Nephron (organoid): ENCODE results near the gene SEMA3C.

Experiments used
- H3K27ac Mint-ChIP-seq, 3 experiments: 2 replicates each; pipeline ENCODE4 v1.8.0; 2020; ENCODE audit warnings: mixed read lengths in 3 of 3, mild to moderate bottlenecking in 2 of 3, moderate library complexity in 1 of 3
- H3K27me3 Mint-ChIP-seq: 2 replicates; pipeline ENCODE4 v1.8.0; 2021; ENCODE audit warnings: low read depth, mild to moderate bottlenecking, moderate library complexity, mixed read lengths
- H3K36me3 Mint-ChIP-seq: 2 replicates; pipeline ENCODE4 v1.8.0; 2020; ENCODE audit warnings: low read depth, mixed read lengths
- H3K4me1 Mint-ChIP-seq: 2 replicates; pipeline ENCODE4 v1.8.0; 2020; ENCODE audit warnings: mixed read lengths
- H3K4me3 Mint-ChIP-seq, 3 experiments: 2 replicates each; pipeline ENCODE4 v1.8.0; 2020; ENCODE audit warnings: mild to moderate bottlenecking in 3 of 3, mixed read lengths in 3 of 3, moderate library complexity in 2 of 3
- H3K9me3 Mint-ChIP-seq: 2 replicates; pipeline ENCODE4 v1.8.0; 2020; ENCODE audit warnings: mixed read lengths
- TF ChIP-seq, protein P1 (sequence below), 3 experiments: fragments of 200-600 bp; sonication (generic); IDR thresholded peaks; one replicate each; pipeline ENCODE4 v1.5.0; 2021; ENCODE audit warnings: antibody characterized with exemption in 3 of 3; ENCODE audit not compliant: unreplicated experiment in 3 of 3

Gene SEMA3C

DNA sequence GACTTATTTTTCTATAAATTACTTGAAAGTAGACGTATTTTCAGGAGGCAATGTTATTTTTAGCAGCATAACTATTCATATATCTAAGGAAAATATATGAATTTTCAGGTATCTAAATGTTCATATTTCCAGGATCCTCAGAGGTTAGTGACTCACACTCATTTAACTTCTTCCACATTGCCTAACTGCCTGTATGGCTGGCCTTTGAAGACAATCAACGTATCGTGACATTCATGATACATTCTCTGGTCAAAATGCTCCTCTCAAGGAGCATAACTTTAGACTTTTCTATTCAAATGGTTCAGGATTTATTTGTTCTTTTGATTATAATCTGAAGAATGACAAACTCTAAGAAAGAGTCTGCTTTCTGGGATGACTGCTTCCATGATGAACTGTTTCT is 89.3 kb downstream of the SEMA3C start:
- Mint-ChIP-seq H3K36me3 (peaks cover 7% of the 10 kb centered on the region), H3K4me3 (no peak overlapping the region), H3K9me3 (no peaks in the 10 kb centered on the region), H3K4me1 (peaks cover 25% of the 10 kb centered on the region), H3K27ac (no peak overlapping the region), H3K27me3 (no peaks in the 10 kb centered on the region)
- TF ChIP-seq, protein P1, sequence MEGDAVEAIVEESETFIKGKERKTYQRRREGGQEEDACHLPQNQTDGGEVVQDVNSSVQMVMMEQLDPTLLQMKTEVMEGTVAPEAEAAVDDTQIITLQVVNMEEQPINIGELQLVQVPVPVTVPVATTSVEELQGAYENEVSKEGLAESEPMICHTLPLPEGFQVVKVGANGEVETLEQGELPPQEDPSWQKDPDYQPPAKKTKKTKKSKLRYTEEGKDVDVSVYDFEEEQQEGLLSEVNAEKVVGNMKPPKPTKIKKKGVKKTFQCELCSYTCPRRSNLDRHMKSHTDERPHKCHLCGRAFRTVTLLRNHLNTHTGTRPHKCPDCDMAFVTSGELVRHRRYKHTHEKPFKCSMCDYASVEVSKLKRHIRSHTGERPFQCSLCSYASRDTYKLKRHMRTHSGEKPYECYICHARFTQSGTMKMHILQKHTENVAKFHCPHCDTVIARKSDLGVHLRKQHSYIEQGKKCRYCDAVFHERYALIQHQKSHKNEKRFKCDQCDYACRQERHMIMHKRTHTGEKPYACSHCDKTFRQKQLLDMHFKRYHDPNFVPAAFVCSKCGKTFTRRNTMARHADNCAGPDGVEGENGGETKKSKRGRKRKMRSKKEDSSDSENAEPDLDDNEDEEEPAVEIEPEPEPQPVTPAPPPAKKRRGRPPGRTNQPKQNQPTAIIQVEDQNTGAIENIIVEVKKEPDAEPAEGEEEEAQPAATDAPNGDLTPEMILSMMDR (IDR thresholded peaks at IDR 0.05; ENCODE audit: unreplicated experiment in 3 of 3): no peak

DNA sequence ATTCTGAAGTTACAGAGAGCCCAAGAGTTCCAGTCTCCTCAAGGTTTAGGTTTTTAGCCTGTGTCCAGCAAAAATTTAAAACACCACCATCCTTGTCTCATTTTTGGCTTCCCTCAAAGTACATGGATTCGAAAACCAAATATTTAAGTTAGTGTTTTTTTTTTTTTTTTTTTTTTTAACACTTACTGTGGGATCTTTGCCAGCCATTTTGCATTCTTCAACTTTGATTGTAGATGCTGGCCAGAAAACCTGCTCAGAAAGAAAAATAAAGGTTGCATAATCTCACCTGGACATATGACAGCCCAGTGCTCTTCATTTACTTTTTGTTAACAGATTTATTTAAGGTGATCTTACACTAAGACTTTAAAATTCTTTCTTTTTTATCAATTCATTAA is 91.6 kb downstream of the SEMA3C start:
- Mint-ChIP-seq H3K36me3 (peaks cover 7% of the 10 kb centered on the region), H3K27ac (peak overlapping the region in 1 of 3 experiments; percentile 30), H3K4me1 (peaks cover 19% of the 10 kb centered on the region), H3K4me3 (no peak overlapping the region), H3K9me3 (no peaks in the 10 kb centered on the region), H3K27me3 (no peaks in the 10 kb centered on the region)
- TF ChIP-seq, protein P1 (IDR thresholded peaks at IDR 0.05; ENCODE audit: unreplicated experiment in 3 of 3): no peak

DNA sequence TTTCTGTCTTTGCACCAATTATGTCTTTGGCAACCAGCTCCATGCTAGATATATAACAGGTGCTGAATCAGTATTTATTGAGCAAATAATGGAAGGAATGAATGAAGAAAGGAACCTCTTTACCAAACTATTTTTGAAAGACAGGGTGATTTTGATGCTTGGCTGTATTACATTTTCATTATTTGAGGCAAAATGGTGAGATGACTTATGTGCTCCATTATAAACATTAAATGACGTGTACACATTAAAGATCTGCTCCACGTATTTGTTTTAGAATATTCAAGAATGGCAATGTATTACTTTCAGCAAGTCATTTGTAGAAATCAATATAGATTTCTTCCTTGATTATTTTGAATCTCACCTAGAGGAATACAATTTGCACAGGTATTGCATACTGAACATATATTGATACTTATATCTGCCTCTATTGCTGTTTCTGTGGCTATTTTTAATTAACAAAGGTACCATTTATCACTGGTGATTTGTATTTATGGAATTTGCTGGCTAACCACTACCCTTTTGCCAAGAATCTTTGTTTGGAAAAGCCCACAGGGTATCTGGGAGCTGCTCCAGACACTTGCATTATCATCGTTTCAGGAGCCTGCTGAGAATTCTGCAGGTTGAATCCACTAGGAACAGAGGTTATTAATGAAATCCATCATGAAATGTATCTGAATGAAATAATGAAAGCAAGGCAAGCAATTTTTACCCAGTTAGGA is 92.2 kb downstream of the SEMA3C start:
- H3K4me3 Mint-ChIP-seq: no peak overlapping the region
- TF ChIP-seq, protein P1 (IDR thresholded peaks at IDR 0.05; ENCODE audit: unreplicated experiment in 3 of 3): no peak
- peak overlapping the region in 2 of 3 experiments; percentile 30 to 45 for H3K27ac Mint-ChIP-seq
- H3K27me3 Mint-ChIP-seq: no peaks in the 10 kb centered on the region
- no peaks in the 10 kb centered on the region for H3K9me3 Mint-ChIP-seq
- peaks cover 17% of the 10 kb centered on the region for H3K4me1 Mint-ChIP-seq
- H3K36me3 Mint-ChIP-seq: peaks cover 7% of the 10 kb centered on the region

- H3K36me3 Mint-ChIP-seq: peaks cover 7% of the 10 kb centered on the region
These were observed 93.4 kb downstream of the SEMA3C start for GRCh38 chr7:80825499-80825898.

DNA sequence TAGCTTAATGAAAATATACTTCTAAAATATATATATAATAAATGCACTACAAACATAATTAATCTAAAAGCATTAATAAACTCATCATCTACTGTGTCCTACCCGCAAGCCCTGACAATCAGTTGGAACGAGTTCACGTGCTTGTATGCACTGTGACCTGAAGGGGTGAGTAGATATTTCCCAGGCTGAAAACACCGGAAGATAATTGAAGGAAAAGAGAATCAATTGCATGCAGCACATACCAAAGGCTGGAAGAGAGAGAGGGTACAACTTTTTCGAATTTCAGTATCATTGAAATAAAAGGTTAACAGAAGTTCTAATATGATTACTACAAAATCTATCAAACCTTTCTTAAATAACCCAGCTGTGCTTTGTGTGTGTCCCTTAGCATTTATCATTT is 94.6 kb downstream of the SEMA3C start:
- peaks cover 4% of the 10 kb centered on the region for H3K4me1 Mint-ChIP-seq
- H3K4me3 Mint-ChIP-seq: no peak overlapping the region
- peaks cover 7% of the 10 kb centered on the region for H3K36me3 Mint-ChIP-seq
- peak overlapping the region in 1 of 3 experiments; percentile 33 for H3K27ac Mint-ChIP-seq
- H3K9me3 Mint-ChIP-seq: no peaks in the 10 kb centered on the region
- H3K27me3 Mint-ChIP-seq: no peaks in the 10 kb centered on the region
- TF ChIP-seq, protein P1 (IDR thresholded peaks at IDR 0.05; ENCODE audit: unreplicated experiment in 3 of 3): no peak

More at GRCh38 chr7:80825499-80825898, 93.4 kb downstream of the SEMA3C start:
- H3K27ac Mint-ChIP-seq: no peak overlapping the region
- H3K4me1 Mint-ChIP-seq: peaks cover 5% of the 10 kb centered on the region
- H3K4me3 Mint-ChIP-seq: no peak overlapping the region
- TF ChIP-seq, protein P1 (IDR thresholded peaks at IDR 0.05; ENCODE audit: unreplicated experiment in 3 of 3): no peak
- no peaks in the 10 kb centered on the region for H3K27me3 Mint-ChIP-seq
- H3K9me3 Mint-ChIP-seq: no peaks in the 10 kb centered on the region

GRCh38 chr7:80823057-80823456 is 95.8 kb downstream of the SEMA3C start:
- Mint-ChIP-seq H3K4me3 (no peak overlapping the region), H3K9me3 (no peaks in the 10 kb centered on the region), H3K27me3 (no peaks in the 10 kb centered on the region), H3K36me3 (peaks cover 7% of the 10 kb centered on the region), H3K4me1 (peaks cover 4% of the 10 kb centered on the region), H3K27ac (no peak overlapping the region)
- TF ChIP-seq, protein P1 (IDR thresholded peaks at IDR 0.05; ENCODE audit: unreplicated experiment in 3 of 3): no peak
